Prostate gland (tissue), 2 donors: ENCODE data around the gene AP1G2. TPM values are rescaled to one million over a fixed set of nuclear protein-coding genes. Genes with fewer than 3 reads are reported as not detected.

Source experiments
- DNase-seq: peaks from one replicate; pipeline ENCODE4 v3.0.0-alpha.2; 2019; ENCODE audit warnings: low spot score
- H3K27ac ChIP-seq, 2 donors: fragments of 200-600 bp; sonication (generic); 2 replicates each; pipeline ENCODE4 v1.5.1; 2017 to 2019
- H3K27me3 ChIP-seq: fragments of 200-600 bp; sonication (generic); replicated peaks from 2 replicates; pipeline ENCODE4 v1.5.1; 2019; ENCODE audit not compliant: insufficient read depth
- H3K36me3 ChIP-seq, 2 donors: fragments of 200-600 bp; sonication (generic); 1 replicate in 1 of 2; 2 replicates in 1 of 2; pipeline versions ENCODE4 v1.5.1 to v1.8.1; 2017 to 2019
- H3K4me1 ChIP-seq: fragments of 200-600 bp; sonication (generic); replicated peaks from 2 replicates; pipeline ENCODE4 v1.5.1; 2019
- H3K4me3 ChIP-seq, 2 donors: fragments of 200-600 bp; sonication (generic); 2 replicates each; pipeline ENCODE4 v1.5.1; 2017 to 2019
- H3K9me3 ChIP-seq: fragments of 200-600 bp; sonication (generic); 2 replicates; pipeline ENCODE4 v1.5.1; 2017
- CTCF ChIP-seq, 4 experiments: fragments of 200-600 bp in 2 of 4; fragments of 450-650 bp in 2 of 4; sonication (generic) in 2 of 4; IDR thresholded peaks; 1 replicate in 3 of 4; 2 replicates in 1 of 4; pipeline ENCODE4 v1.5.1; 2016 to 2019; ENCODE audit warnings: antibody characterized with exemption in 4 of 4, mild to moderate bottlenecking in 2 of 4, moderate library complexity in 2 of 4
- POLR2A ChIP-seq: fragments of 450-650 bp; IDR thresholded peaks from one replicate; pipeline ENCODE4 v1.6.1; 2016; ENCODE audit warnings: antibody characterized with exemption, mild to moderate bottlenecking
- POLR2AphosphoS5 ChIP-seq: sonication (generic); formaldehyde crosslinking; IDR thresholded peaks from one replicate; pipeline ENCODE4 v1.6.1; 2017; ENCODE audit warnings: antibody characterized with exemption
- WGBS: methylation state at CpG from one replicate; pipeline ENCODE4 v1.1.5; 2018; 5-methylcytosine and 5-hydroxymethylcytosine counted together
- intact Hi-C: fragments of 100-400 bp; cut with DNase I; formaldehyde crosslinking; loops from one replicate; pipeline ENCODE4 v1.14.2; 2022
- total RNA-seq, 2 donors: library from RNA; depleted of rRNA; stranded (reverse); fragments of >200 nt; gene quantifications; one replicate each; pipeline ENCODE4 v1.1.0, GENCODE V29; 2016

Gene AP1G2
- total RNA-seq, 2 donors from 2014 or later, result 95.3 to 134 TPM

GRCh38 chr14:23523229-23524016, 44.2 kb downstream of the AP1G2 start:
- Histone ChIP-seq H3K36me3 (no peaks in the 10 kb centered on the region), H3K27ac (no peak overlapping the region), H3K4me1 (no peaks in the 10 kb centered on the region), H3K4me3 (no peak overlapping the region), H3K27me3 (no peaks in the 10 kb centered on the region), H3K9me3 (no peaks in the 10 kb centered on the region)
- WGBS, result 88% methylated on average over 16 of the region's 16 CpGs
- TF ChIP-seq POLR2A, result no peak
- no peak for TF ChIP-seq POLR2AphosphoS5
- TF ChIP-seq CTCF (IDR thresholded peaks at IDR 0.05), result no peak
- no peak for DNase-seq
- intact Hi-C loops, result no loop called here

- intact Hi-C loops, result no loop called here
- H3K27me3 ChIP-seq, result no peaks in the 10 kb centered on the region
- H3K27ac ChIP-seq, result no peak overlapping the region
- TF ChIP-seq POLR2AphosphoS5 (no peak), POLR2A (no peak), CTCF (IDR thresholded peaks at IDR 0.05) (no peak)
- H3K4me3 ChIP-seq, result no peak overlapping the region
- H3K36me3 ChIP-seq, result no peaks in the 10 kb centered on the region
- 92% methylated on average over 9 of the region's 9 CpGs for WGBS
- no peak for DNase-seq
- H3K9me3 ChIP-seq, result no peaks in the 10 kb centered on the region
- no peaks in the 10 kb centered on the region for H3K4me1 ChIP-seq
Measured at GRCh38 chr14:23522643-23523198, 44.9 kb downstream of the AP1G2 start.

GRCh38 chr14:23521785-23522640, 45.6 kb downstream of the AP1G2 start:
- no peak for DNase-seq
- WGBS, result 88% methylated on average over 19 of the region's 20 CpGs
- H3K27ac ChIP-seq, result no peak overlapping the region

GRCh38 chr14:23520899-23521533, 46.6 kb downstream of the AP1G2 start:
- DNase-seq, result no peak
- H3K36me3 ChIP-seq, result no peaks in the 10 kb centered on the region
- no peak overlapping the region for H3K27ac ChIP-seq
- TF ChIP-seq POLR2AphosphoS5 (no peak), CTCF (IDR thresholded peaks at IDR 0.05) (no peak)
- no peak overlapping the region for H3K4me3 ChIP-seq
- no peaks in the 10 kb centered on the region for H3K9me3 ChIP-seq
- H3K4me1 ChIP-seq, result no peaks in the 10 kb centered on the region
- WGBS, result 83% methylated on average over 14 of the region's 14 CpGs
- intact Hi-C loops, result no loop called here
- no peaks in the 10 kb centered on the region for H3K27me3 ChIP-seq

More at GRCh38 chr14:23521785-23522640, 45.6 kb downstream of the AP1G2 start:
- no peaks in the 10 kb centered on the region for H3K36me3 ChIP-seq
- intact Hi-C loops, result no loop called here
- TF ChIP-seq POLR2AphosphoS5, result no peak
- TF ChIP-seq POLR2A, result no peak
- TF ChIP-seq CTCF (IDR thresholded peaks at IDR 0.05), result no peak
- H3K4me3 ChIP-seq, result no peak overlapping the region
- no peaks in the 10 kb centered on the region for H3K9me3 ChIP-seq
- no peaks in the 10 kb centered on the region for H3K27me3 ChIP-seq
- no peaks in the 10 kb centered on the region for H3K4me1 ChIP-seq
